M059J (cell line): ENCODE data around the gene JARID2. TPM values are rescaled to one million over a fixed set of nuclear protein-coding genes. Genes with fewer than 3 reads are reported as not detected.

Experiments
- DNase-seq: peaks from one replicate; pipeline ENCODE4 v3.0.0-alpha.2; 2012; ENCODE audit warnings: low read depth
- total RNA-seq: library from RNA; depleted of rRNA; stranded (reverse); fragments of >200 nt; shearing (Covaris generic); gene quantifications from 2 replicates; pipeline ENCODE4 v1.2.3, GENCODE V29; 2014

Gene JARID2
- total RNA-seq, 1 experiment from 2014 or later = 17.6 TPM

GRCh38 chr6:15375018-15375417, 129.1 kb downstream of the JARID2 start:
- DNase-seq = no peak

GRCh38 chr6:15375638-15376290, 129.9 kb downstream of the JARID2 start:
- no peak for DNase-seq

- DNase-seq = no peak
Observed at GRCh38 chr6:15376900-15377487, 131.1 kb downstream of the JARID2 start.

GRCh38 chr6:15378272-15378671, 132.4 kb downstream of the JARID2 start:
- DNase-seq = no peak

GRCh38 chr6:15378866-15379265, 133.0 kb downstream of the JARID2 start:
- DNase-seq = no peak

GRCh38 chr6:15380351-15380750, 134.5 kb downstream of the JARID2 start:
- DNase-seq = no peak

GRCh38 chr6:15382089-15382488, 136.2 kb downstream of the JARID2 start:
- no peak for DNase-seq

GRCh38 chr6:15382712-15383111, 136.8 kb downstream of the JARID2 start:
- DNase-seq = no peak

GRCh38 chr6:15384901-15385300, 139.0 kb downstream of the JARID2 start:
- DNase-seq = no peak

- DNase-seq = no peak
Observed at GRCh38 chr6:15385521-15385920, 139.7 kb downstream of the JARID2 start.

- DNase-seq = no peak
Observed at GRCh38 chr6:15386110-15386755, 140.4 kb downstream of the JARID2 start.

- DNase-seq = no peak
Observed at GRCh38 chr6:15386756-15387112, 140.9 kb downstream of the JARID2 start.

GRCh38 chr6:15387118-15387517, 141.2 kb downstream of the JARID2 start:
- DNase-seq = peak; percentile 61

- no peak for DNase-seq
Observed at GRCh38 chr6:15389084-15389764, 143.4 kb downstream of the JARID2 start.

- peak; percentile 35 for DNase-seq
Observed at GRCh38 chr6:15389765-15390723, 144.2 kb downstream of the JARID2 start.

GRCh38 chr6:15391500-15391899, 145.6 kb downstream of the JARID2 start:
- DNase-seq = no peak

- DNase-seq = no peak
Observed at GRCh38 chr6:15392182-15392581, 146.3 kb downstream of the JARID2 start.

GRCh38 chr6:15393605-15394004, 147.7 kb downstream of the JARID2 start:
- DNase-seq = no peak

GRCh38 chr6:15395087-15395486, 149.2 kb downstream of the JARID2 start:
- DNase-seq = no peak

GRCh38 chr6:15396808-15397207, 150.9 kb downstream of the JARID2 start:
- no peak for DNase-seq

- DNase-seq = no peak
Observed at GRCh38 chr6:15398633-15399275, 152.9 kb downstream of the JARID2 start.
